Suppressor macrophage treated with lipopolysaccharide for 1 hour (primary cell): Measurements from ENCODE around the gene TMEM171.

Experiments used
- DNase-seq, 3 donors: peaks; one replicate each; pipeline ENCODE4 v3.0.0-alpha.2; 2020 to 2022

The TMEM171 gene

GRCh38 chr5:73122875-73123810, 2.8 kb downstream of the TMEM171 start:
- peak; percentile 66 to 86 (median 76) for DNase-seq

- no peak for DNase-seq
Observed at GRCh38 chr5:73125289-73125688, 4.9 kb downstream of the TMEM171 start.

DNA sequence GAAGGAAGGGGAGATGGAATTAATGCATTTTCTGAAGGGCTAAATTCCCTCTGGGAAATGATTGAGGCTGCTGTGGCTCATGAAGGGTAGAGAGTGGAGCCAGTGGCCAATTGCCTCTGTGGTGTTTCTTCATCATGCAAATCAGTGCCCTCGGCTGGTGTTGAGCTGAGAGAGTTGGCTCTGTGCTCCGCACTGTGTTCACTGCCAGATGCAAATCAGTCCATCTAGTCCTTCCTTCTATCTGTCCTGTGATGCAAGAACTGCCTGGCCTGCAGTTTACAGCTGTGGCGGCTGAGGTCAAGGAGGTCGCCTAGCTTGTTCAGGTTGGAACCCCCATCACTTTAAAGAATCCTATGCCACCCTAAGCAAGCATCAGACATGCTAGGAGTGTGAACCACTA, 6.0 kb downstream of the TMEM171 start:
- DNase-seq, result no peak

DNA sequence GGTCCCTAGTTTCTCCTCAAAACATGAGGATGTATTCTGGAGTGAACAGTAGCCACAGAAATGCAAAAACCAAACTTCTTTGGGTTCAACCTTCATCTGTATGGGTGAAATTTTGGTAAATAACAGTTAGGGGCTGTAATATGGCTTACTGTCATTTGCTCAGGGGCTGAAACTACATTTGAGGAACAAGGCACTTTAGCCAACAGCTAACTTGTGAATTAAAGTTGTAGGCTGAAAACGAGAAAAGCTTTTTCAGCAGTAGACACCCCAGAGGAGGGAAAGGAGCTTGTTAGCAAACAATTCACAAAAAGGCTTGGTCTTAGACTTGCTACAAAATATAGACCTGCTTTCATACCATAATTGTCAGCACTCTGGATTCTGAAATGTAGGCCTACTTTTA, 6.6 kb downstream of the TMEM171 start:
- DNase-seq, result no peak

DNA sequence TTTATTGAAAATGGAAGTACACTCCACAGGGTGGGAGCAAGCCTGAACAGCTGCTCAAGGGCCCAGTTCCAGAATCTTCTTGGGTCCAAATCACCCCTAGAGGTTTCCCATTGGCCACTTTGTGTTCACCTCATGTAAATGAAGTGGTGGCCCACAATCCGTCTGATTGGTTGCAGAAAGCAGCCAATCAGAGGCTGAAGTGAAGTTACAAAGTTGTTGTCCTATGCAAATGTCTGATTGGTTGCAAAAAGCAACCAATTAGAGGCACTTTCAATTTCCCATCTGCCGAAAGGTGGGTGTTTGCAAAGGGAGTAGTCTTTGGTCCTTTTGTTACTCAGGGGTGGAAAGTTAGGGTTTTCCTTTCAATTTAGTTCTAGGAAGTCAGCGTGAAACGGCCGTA, 8.8 kb downstream of the TMEM171 start:
- DNase-seq, result peak in 1 of 3 donors; percentile 25

- no peak for DNase-seq
Observed at GRCh38 chr5:73130811-73131210, 10.4 kb downstream of the TMEM171 start.

DNA sequence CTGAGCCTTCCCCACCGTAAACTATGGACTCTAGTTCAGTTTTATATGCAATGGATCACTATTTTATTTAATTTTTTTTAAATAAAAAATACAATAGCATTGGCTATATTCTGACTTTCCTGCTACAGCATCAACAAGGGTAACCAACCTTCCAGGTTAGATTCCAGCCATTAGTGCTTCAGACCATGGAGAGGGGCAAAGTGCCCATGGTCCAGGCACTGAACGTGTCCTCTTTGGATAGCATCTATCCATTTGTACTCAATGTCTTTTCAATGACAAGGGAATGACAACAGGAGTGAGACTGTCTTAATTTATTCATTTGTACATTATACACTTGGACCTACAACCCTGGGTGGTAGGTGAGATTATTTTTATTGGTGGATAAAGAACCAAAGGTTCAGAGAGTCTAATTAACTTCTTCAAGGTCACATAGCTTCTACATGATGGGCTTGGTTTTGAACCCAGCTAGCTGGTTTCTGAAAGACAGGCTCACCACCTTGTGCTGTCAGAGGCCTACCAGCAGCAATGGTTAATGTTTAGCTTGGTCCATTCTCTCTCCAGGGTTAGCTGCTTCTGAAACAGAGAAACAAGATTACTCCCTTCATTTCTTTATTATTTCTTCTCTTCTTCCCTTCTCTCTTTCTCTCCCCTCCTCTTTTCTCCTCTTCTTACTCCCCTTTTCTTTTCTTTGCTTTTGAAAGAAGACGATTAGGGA, 11.5 kb downstream of the TMEM171 start:
- no peak for DNase-seq

DNA sequence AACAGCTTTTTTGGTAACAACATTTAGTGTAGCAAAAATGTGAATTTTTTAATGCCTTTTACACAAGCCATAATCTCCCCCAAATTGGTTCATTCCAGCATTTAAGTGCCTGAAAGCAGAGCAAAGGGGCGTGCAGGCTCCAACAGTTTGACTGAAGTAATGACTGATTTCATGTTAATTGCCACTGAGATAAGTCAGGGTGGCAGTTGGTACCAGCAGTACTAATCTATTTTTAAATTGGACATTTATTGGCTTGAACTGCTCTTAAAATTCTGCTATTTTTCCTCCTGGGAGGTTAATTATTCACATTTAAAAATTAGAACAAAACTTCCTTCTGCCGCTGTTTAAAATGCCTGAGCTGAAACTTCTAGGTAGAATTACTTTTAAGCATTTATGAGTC, 12.4 kb downstream of the TMEM171 start:
- no peak for DNase-seq

DNA sequence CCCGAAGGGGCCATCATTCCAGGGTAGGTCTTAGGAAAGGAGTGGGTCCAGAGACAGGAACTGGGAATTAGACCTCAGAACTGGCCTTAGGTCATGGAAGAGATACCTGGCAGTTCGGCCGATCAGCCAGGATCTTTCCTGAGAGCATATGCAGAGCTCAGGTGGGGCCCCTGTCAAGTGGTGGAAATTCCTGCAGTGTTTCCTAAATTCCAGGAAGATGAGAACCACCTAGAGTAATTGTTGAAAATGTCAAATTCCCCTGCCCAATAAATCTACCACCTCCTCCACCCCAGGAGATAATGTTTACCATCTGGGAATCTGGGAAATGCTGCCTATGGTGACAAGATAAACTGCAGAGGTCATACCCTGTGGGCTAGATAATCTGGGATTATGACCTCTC, 14.6 kb downstream of the TMEM171 start:
- no peak for DNase-seq

DNA sequence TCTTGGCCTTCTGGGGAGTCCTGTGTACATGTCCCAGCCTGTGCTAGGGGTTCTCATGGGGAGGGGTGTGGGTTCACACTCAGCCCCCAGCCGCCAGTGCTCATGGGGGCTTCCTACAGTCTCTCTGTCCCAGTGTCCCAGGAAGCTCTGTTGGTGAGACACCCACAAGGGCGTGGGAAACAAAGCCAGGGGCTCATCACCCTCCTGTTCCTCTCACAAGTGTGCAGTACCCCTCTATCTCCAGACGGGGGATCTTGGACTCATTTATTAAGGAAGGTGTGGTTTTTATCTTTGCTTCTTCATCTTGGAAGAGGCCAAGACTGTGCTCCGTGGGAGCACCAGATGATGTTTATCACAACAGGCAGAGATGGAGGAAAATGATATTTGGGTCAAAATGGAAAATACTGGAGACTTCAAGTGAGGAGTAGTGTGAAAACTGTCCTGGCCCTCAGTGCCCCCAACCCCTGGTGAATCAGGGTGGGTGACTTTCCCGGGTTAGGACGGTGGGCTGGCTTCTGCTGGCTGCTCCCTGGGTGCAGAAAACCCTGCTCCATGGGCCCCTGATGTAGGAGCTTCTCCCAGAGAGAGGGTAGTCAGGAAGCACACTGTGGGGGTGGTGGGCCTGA, 15.2 kb downstream of the TMEM171 start:
- DNase-seq, result peak; percentile 35 to 48 (median 36)

GRCh38 chr5:73136055-73136562, 15.7 kb downstream of the TMEM171 start:
- no peak for DNase-seq

GRCh38 chr5:73137563-73138530, 17.5 kb downstream of the TMEM171 start:
- no peak for DNase-seq

DNA sequence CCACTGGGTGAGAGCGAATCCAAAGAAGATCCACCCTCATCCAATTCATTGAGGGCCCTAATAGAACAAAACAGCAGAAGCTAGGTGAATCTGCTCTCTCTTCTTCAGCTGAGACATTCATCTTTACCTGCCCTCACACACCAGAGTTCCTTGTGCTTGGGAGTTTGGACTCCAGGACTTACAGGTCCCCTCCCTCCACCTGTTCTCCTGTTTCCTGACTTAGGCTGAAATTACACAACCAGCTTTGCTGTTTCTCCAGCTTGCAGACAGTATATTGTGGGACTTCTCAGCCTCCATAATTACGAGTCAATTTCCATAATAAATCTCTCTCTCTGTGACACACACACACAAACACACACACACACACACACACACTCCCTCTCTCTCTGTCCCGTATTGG, 19.1 kb downstream of the TMEM171 start:
- no peak for DNase-seq

GRCh38 chr5:73140801-73141200, 20.4 kb downstream of the TMEM171 start:
- no peak for DNase-seq

GRCh38 chr5:73142035-73142434, 21.7 kb downstream of the TMEM171 start:
- no peak for DNase-seq

- no peak for DNase-seq
Observed at GRCh38 chr5:73143716-73144115, 23.3 kb downstream of the TMEM171 start.

- DNase-seq, result no peak
Observed at GRCh38 chr5:73149540-73149939, 29.2 kb downstream of the TMEM171 start.

GRCh38 chr5:73150876-73151275, 30.5 kb downstream of the TMEM171 start:
- DNase-seq, result no peak

DNA sequence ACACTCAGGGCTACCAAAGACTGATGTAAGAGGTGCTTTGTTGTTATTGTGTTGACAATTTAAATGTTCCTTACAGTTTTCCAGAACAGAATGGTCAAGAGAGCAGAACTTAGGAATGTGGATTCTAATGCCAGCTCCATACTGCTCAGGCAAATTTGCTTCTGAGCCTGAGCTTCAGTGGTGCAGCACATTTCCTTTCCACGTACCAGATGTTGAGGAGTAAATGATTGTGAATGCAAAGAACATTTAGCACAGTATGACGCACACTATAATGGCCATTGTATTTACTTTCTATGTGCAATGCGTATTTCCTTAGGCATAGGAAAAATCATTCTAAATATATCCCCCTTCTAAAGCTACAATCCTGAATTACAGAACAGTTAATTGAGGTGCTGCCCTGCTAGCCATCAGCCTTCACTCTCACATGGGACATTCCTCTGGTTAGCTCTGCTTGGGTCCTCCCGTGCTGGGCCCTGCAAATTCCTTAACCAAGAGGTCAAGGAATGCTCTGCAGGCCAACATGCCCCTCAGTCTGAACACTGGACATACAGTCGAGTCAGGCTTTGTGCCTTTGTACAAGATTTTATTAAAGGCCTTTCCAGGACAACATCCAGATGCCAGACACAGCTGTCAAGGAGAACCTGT, 31.5 kb downstream of the TMEM171 start:
- DNase-seq, result no peak

DNA sequence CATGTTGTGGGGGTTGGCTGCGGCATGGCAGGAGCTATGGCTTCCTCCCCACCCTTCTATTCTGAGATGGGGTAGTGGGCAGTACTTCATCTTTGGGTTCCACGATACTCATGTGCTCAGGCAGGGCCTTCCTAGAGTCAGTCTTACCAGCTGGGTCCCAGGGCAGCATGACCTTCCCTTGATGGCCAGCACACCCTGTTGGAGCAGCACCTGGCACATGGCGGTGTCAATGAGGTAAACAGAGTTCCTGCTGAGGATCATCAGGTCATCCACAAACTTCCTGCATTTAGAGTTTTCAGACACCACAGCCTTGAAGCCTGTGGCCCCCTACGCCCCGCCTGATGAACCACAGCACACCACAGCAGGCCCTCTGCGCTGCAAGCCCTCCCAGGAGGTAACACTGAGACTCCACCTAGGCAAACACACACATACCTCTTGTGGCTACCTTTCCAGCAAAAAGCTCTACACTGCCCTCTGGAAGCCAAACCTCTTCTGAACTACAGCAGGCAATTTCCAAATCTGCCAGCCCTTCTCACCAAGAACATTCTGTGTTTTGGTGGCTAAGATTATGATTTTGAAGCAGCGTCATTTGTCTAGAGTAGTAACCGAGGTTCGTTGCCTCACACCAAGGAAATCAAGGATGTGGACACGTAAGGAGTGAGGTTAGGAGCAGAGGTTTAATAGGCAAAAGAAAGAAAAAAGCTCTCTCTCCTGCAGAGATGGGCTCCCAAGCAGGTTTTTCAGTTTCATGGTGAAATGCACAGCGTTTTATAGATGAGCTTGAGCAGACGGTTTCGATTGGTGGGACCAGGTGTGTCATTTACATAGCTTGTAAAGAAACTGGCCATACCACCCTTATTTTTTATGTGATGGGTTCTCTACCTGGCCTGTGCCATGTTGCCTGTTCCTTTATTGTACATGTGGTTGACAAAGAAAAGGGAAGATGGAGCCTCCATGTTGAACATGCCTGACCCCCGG, 32.3 kb downstream of the TMEM171 start:
- DNase-seq, result no peak
